ENCODE results near the gene SAMD4A.
A peak's percentile ranks its signal among the peaks of the same experiment; 100 is the strongest.

The SAMD4A gene

DNA sequence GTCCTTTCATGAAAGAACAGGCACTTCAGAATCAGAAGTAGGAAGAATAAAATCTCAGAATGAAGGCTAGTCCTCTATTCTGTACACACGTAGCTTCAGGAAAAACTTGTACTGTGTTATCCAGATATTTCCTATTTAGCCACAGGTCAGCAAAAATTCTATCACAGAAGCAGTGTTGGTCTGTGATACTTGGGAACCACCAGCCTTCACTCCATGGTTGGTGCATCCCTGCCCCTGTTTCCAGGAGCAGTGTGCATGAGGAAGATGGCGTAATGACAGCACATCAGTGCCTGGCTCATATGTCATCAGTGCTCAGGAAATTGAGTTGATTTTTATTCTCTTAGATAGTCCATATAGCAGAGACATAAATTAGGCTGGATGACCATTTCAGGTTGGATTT, 87.7 kb downstream of the SAMD4A start:
- DNase-seq (ENCODE audit: low spot score): no peak
- TF ChIP-seq, protein P1, sequence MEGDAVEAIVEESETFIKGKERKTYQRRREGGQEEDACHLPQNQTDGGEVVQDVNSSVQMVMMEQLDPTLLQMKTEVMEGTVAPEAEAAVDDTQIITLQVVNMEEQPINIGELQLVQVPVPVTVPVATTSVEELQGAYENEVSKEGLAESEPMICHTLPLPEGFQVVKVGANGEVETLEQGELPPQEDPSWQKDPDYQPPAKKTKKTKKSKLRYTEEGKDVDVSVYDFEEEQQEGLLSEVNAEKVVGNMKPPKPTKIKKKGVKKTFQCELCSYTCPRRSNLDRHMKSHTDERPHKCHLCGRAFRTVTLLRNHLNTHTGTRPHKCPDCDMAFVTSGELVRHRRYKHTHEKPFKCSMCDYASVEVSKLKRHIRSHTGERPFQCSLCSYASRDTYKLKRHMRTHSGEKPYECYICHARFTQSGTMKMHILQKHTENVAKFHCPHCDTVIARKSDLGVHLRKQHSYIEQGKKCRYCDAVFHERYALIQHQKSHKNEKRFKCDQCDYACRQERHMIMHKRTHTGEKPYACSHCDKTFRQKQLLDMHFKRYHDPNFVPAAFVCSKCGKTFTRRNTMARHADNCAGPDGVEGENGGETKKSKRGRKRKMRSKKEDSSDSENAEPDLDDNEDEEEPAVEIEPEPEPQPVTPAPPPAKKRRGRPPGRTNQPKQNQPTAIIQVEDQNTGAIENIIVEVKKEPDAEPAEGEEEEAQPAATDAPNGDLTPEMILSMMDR (IDR thresholded peaks at IDR 0.05; ENCODE audit: poor library complexity, severe bottlenecking): no peak
- Histone ChIP-seq H3K27me3 (ENCODE audit: insufficient read depth, poor library complexity, severe bottlenecking) (no peaks in the 10 kb centered on the region), H3K9me3 (ENCODE audit: severe bottlenecking) (no peaks in the 10 kb centered on the region), H3K36me3 (ENCODE audit: low read depth) (no peaks in the 10 kb centered on the region), H3K4me1 (ENCODE audit: insufficient read depth, poor library complexity, severe bottlenecking) (peaks cover 61% of the 10 kb centered on the region), H3K27ac (ENCODE audit: poor library complexity, severe bottlenecking) (peak overlapping the region; percentile 99), H3K4me3 (ENCODE audit: severe bottlenecking) (no peak overlapping the region)
- no peak for ATAC-seq (ENCODE audit: low read depth)

DNA sequence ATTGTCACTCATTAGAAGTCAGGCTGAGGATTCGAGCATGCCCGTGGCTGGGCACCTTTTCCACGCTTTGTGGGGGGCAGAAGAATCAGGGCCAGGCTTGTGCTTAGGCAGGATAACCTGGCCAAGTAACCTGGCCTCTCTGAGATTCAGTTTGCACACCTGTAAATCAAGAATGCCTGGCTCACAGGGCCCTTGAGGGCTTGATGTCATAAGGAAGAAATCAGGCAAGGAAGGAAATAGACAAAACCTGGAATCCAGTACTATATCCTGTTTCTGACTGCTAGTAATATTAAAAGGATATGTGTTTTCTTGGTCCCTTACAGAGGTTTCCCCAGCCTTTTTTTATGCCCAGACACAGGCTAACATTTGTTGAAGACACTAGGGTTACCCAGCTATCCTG, 91.9 kb downstream of the SAMD4A start:
- TF ChIP-seq, protein P1 (IDR thresholded peaks at IDR 0.05; ENCODE audit: poor library complexity, severe bottlenecking): no peak
- H3K4me1 ChIP-seq (ENCODE audit: insufficient read depth, poor library complexity, severe bottlenecking): peaks cover 29% of the 10 kb centered on the region
- DNase-seq (ENCODE audit: low spot score) (no peak), ATAC-seq (ENCODE audit: low read depth) (no peak)
- H3K27me3 ChIP-seq (ENCODE audit: insufficient read depth, poor library complexity, severe bottlenecking): no peaks in the 10 kb centered on the region
- H3K36me3 ChIP-seq (ENCODE audit: low read depth): no peaks in the 10 kb centered on the region
- no peaks in the 10 kb centered on the region for H3K9me3 ChIP-seq (ENCODE audit: severe bottlenecking)
- H3K4me3 ChIP-seq (ENCODE audit: severe bottlenecking): no peak overlapping the region
- peak overlapping the region; percentile 91 for H3K27ac ChIP-seq (ENCODE audit: poor library complexity, severe bottlenecking)

DNA sequence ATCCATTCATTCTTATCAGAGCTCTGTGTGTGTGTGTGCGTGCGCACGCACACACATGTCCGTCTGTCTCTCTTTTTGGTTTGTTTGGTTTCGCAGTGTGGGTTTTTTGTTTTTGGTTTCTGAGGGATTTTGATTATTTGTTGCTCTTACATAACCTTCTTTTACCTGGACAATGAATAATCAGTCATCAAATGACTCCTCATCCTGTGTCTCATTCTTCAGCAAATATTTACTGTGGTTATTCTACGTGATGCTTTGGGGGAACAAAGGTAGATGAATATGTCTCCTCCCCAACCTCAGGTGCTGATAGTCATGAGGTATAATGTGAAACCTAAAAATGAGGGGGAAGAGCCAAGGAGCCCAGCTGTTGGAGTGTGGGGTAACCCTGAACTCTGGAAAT, 92.4 kb downstream of the SAMD4A start:
- peaks cover 27% of the 10 kb centered on the region for H3K4me1 ChIP-seq (ENCODE audit: insufficient read depth, poor library complexity, severe bottlenecking)
- DNase-seq (ENCODE audit: low spot score) (no peak), ATAC-seq (ENCODE audit: low read depth) (peak; percentile 94)
- no peaks in the 10 kb centered on the region for H3K9me3 ChIP-seq (ENCODE audit: severe bottlenecking)
- TF ChIP-seq, protein P1 (IDR thresholded peaks at IDR 0.05; ENCODE audit: poor library complexity, severe bottlenecking): no peak
- peak overlapping the region; percentile 91 for H3K27ac ChIP-seq (ENCODE audit: poor library complexity, severe bottlenecking)
- no peaks in the 10 kb centered on the region for H3K27me3 ChIP-seq (ENCODE audit: insufficient read depth, poor library complexity, severe bottlenecking)
- no peaks in the 10 kb centered on the region for H3K36me3 ChIP-seq (ENCODE audit: low read depth)
- H3K4me3 ChIP-seq (ENCODE audit: severe bottlenecking): no peak overlapping the region

DNA sequence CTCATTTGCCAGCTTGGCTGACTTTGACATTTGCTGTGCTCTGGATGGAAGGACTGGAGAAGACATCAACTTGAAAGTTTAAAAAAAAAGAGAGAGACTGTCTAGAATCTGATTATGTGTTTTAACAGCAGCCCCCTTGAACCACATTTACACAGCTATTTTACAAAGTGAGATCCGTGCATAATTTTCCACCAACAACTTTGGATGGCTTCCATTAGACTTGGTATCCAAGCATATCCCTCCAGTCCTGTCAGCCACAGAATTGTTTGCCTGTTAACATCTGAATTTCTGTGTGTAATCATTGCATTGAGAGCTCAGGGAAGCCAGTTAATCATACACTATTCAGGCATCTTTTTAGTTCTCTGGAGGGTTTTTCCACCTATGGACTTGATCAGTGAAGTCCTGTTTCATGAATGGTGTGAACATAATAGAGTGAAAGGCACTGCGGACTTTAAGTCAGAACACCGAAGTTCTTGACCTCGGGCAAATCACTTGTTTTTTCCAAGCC, 93.7 kb downstream of the SAMD4A start:
- Histone ChIP-seq H3K36me3 (ENCODE audit: low read depth) (no peaks in the 10 kb centered on the region), H3K27ac (ENCODE audit: poor library complexity, severe bottlenecking) (peak overlapping the region; percentile 91), H3K27me3 (ENCODE audit: insufficient read depth, poor library complexity, severe bottlenecking) (no peaks in the 10 kb centered on the region), H3K4me3 (ENCODE audit: severe bottlenecking) (no peak overlapping the region), H3K4me1 (ENCODE audit: insufficient read depth, poor library complexity, severe bottlenecking) (peaks cover 38% of the 10 kb centered on the region), H3K9me3 (ENCODE audit: severe bottlenecking) (no peaks in the 10 kb centered on the region)
- DNase-seq (ENCODE audit: low spot score) (no peak), ATAC-seq (ENCODE audit: low read depth) (no peak)
- TF ChIP-seq, protein P1 (IDR thresholded peaks at IDR 0.05; ENCODE audit: poor library complexity, severe bottlenecking): no peak

GRCh38 chr14:54662491-54663133, 95.7 kb downstream of the SAMD4A start:
- Histone ChIP-seq H3K4me3 (ENCODE audit: severe bottlenecking) (no peak overlapping the region), H3K9me3 (ENCODE audit: severe bottlenecking) (no peaks in the 10 kb centered on the region), H3K27ac (ENCODE audit: poor library complexity, severe bottlenecking) (no peak overlapping the region), H3K4me1 (ENCODE audit: insufficient read depth, poor library complexity, severe bottlenecking) (peaks cover 41% of the 10 kb centered on the region), H3K27me3 (ENCODE audit: insufficient read depth, poor library complexity, severe bottlenecking) (no peaks in the 10 kb centered on the region), H3K36me3 (ENCODE audit: low read depth) (no peaks in the 10 kb centered on the region)
- no peak for DNase-seq (ENCODE audit: low spot score)
- no peak for ATAC-seq (ENCODE audit: low read depth)
- TF ChIP-seq, protein P1 (IDR thresholded peaks at IDR 0.05; ENCODE audit: poor library complexity, severe bottlenecking): no peak

Data from RWPE2 (cell line).